Measurements from ENCODE around the gene PLCXD1.
A peak's percentile ranks its signal among the peaks of the same experiment; 100 is the strongest.
"Not testable (repeated sequence)": the region's sequence is repeated elsewhere in the genome, so short reads cannot be mapped to it uniquely, and the experiment has no call there.

The PLCXD1 gene

GRCh38 chrX:262381-262909, 18.7 kb upstream of the PLCXD1 start:
- DNase-seq (ENCODE audit: low read depth): no peak

DNA sequence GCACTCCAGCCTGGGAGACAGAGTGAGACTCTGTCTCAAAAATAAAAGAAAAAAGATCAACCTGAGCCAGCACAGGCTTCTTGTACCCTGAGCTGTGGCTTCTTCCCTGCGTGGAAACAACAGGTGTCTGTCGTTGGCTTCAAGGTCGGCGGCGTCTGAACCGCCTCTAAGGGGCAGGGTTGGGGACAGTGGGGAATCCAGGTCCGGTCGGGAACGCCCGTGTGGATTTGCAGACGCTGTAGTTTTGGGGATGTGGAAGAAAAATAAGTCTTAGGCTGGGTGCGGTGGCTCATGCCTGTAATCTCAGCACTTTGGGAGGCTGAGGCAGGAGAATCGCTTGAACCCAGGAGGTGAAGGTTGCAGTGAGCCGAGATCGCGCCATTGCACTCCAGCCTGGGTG, 17.2 kb upstream of the PLCXD1 start:
- DNase-seq (ENCODE audit: low read depth): not testable (repeated sequence)

- no peak for DNase-seq (ENCODE audit: low read depth)
Observed at GRCh38 chrX:264634-265455, 16.3 kb upstream of the PLCXD1 start.

DNA sequence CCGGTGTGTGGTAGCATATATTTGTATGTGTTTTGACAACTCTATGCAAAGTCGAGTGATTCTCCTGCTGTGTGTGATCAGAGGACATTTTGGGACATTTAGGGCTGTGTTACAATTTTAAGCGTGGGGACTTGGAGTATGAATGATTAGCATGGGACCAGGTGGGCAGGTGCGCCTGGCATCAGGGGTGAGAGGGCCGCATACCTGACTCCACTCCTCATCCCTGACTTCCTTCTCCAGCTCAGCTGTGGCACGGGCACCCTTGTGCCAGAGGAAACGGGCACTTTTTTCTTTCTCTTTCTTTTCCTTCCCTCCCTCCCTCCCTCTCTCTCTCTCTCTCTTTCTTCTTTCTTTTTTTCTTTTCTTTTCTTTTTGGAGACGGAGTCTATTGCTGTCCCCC, 15.7 kb upstream of the PLCXD1 start:
- DNase-seq (ENCODE audit: low read depth): no peak

- no peak for DNase-seq (ENCODE audit: low read depth)
Observed at GRCh38 chrX:267771-268261, 13.4 kb upstream of the PLCXD1 start.

DNA sequence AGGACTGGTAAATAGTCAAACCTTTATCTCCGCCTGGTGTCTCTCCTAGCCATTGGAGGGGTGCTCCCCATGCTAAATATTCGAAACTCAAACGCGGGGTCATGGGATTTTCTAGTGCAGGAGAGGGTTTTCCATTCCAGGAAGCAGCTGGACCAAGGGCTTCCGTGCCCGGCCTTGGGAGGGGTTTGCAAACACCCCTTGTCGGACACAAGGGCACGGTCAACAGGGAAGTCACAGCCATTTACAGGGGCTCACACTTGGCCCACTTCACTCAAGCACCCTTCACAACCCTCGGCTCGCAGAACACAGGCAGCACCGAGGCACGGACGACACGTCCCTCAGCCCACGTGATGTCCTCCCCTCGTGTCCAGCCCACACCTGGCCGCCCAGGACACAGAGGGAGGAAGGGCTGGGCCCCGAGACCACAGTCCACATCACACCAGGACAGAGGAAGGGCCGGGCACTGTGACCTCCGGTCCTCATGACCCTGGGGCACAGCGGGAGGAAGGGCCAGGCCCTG, 10.3 kb upstream of the PLCXD1 start:
- DNase-seq (ENCODE audit: low read depth): no peak

DNA sequence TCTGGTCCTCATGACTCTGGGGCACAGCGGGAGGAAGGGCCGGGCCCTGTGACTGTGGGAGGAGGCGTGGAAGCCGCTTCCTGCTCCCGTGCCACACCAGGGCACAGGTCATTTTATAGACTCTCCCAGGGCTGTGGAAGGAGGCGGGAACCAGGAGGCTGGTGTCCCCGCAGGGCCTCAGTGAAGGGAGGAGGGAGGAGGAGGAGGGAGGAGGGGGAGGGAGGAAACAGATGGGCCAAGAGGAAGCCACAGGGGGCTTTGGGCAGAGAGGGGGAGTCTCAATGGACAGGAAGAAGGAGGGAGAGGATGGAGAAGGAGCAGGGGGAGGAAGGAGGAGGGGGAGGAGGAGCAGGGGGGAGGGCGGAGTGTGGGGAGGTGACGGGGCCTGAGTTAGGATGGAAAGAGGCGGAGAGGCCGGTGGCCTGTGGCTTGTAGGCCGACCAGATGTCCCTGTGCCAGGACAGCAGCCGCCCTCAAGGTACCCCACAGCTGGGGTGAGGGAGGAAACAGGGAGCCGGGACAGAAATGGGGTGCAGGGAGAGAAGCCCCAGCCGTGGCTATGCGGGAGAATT, 6.2 kb upstream of the PLCXD1 start:
- DNase-seq (ENCODE audit: low read depth): no peak

DNA sequence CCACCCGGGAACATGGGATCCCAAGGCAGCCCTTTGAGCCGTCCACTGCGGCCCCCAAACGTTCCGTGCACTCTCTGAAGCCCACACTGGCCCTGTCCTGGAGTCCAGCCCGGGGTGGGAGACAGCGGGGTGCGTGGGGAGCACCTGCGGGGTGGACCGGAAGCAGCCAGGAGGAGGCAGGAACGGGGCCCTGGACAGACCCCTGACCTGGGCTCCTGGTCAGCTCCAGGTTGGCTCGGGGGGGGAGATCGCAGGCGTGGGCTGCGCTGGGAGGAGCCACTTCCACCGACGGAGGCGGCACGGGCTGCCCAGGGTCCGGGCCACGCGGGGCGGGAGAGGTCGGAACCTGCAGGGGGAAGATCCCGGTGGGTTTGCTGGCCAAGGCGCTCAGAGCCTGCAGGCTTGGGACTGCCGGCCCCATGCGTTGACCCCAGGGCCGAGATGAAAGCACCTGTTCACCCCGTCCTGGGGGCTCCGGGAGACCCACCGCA, 5.7 kb upstream of the PLCXD1 start:
- DNase-seq (ENCODE audit: low read depth): no peak

GRCh38 chrX:275967-276580, 5.1 kb upstream of the PLCXD1 start:
- peak; percentile 19 for DNase-seq (ENCODE audit: low read depth)

DNA sequence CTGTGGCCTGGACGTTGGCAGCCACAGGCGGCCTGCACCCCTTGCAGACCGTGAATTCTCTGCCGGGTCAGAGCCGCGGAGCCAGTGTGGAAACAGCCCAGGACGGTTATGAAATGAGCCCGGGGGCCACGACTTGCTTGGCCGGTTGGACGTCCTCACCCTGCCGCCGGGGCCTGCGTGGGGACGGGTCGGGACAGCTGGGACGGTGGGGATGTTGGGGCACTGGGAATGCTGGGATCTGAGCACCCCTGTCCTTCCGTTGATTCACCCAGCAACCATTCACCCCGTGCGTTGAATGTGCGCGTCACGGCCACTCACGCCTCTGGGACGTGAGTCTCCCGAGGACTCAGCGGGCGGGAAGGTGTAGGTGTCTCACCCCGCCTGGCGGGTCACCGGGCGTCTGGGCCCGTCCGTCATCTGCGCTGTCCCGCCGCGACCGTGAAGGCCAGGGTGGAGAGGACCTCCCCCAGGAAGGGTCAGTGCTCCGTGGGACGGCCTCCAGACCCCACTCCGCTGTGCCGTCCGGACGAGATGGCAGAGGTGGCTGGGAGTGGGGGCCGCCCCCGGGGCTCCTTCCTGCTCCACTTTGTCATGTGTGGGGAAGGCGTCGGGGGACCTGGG, 4.5 kb upstream of the PLCXD1 start:
- peak; percentile 21 for DNase-seq (ENCODE audit: low read depth)

- not testable (repeated sequence) for DNase-seq (ENCODE audit: low read depth)
Observed at GRCh38 chrX:279757-280604, 1.2 kb upstream of the PLCXD1 start.

GRCh38 chrX:280722-281121, 459 bp upstream of the PLCXD1 start:
- DNase-seq (ENCODE audit: low read depth): not testable (repeated sequence)

DNA sequence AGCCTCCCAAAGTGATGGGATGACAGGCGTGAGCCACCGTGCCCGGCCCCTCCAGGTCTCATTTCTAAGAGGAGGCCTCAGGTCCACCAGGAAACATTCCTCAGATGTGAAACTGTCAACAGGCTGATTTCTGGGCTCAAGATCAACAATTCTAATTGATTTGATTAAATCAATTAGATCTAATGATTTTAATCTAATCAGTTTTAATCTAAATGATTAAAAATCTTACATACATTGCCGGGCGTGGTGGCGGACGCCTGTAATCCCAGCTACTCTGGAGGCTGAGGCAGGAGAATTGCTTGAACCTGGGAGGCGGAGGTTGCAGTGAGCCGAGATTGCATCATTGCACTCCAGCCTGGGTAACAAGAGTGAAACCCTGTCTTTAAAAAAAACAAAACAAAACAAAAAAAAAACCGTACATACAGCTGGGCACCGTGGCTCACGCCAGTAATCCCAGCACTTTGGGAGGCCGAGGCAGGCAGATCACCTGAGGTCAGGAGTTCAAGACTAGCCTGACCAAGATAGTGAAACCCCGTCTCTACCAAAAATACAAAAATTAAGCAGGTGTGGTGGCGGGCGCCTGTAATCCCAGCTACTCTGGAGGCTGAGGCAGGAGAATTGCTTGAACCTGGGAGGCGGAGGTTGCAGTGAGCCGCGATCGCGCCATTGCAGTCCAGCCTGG, 960 bp downstream of the PLCXD1 start:
- DNase-seq (ENCODE audit: low read depth): not testable (repeated sequence)

- DNase-seq (ENCODE audit: low read depth): peak; percentile 63
Observed at GRCh38 chrX:283115-283845, 2.1 kb downstream of the PLCXD1 start.

DNA sequence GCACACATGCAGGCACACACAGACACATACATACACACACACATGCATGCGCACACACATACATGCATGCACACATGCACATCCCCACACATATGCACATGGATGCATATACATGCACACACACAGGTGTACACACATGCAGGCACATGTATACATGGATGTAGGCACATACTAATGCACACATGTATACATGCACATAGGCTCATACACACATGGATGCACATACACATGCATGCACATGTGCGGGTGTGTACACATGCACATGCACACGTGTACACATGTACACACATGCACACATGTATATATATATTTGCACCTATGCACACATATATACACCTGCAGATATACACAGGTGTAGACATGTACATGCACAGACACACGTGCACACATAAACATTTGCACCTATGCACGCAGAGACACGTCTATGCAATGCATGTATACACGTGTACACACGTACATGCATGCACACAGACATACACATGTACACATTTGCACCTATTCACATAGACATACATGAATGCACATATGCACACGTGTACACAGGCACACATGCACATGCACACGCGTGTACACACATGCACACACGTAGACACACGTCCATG, 4.0 kb downstream of the PLCXD1 start:
- DNase-seq (ENCODE audit: low read depth): no peak

DNA sequence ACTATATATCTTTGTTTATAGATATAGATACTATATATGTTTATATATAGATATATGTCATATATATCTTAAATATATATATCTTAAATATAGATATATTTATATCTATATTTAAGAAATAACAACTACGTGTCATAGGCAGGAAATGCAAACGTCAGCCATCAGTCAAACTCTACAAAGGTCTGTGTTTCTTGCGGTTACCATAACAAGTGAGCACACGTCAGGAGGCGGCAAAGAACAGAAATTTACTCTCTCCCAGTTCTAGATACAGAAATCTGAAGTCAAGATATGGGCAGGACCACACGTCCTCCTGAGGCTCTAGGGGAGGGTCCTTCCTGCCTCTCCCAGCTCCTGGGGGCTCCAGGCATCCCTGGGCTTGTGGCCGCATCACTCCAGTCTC, 6.5 kb downstream of the PLCXD1 start:
- DNase-seq (ENCODE audit: low read depth): no peak

DNA sequence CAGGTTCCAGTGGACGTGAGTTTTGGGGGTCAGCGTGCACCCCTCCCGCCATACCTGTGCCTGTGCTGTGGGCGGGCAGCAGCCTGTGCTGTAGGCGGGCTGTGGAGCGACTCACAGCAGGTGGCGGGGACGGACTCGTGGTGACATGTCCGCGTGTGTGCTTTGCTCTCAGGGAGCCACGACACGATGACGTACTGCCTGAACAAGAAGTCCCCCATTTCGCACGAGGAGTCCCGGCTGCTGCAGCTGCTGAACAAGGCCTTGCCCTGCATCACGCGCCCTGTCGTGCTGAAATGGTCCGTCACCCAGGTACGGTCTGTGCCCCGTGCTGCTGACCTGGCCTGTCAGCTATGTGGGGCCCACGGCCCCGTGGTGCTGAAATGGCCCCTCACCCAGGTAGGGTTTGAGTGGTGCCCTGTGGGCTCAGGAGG, 7.4 kb downstream of the PLCXD1 start:
- DNase-seq (ENCODE audit: low read depth): no peak

DNA sequence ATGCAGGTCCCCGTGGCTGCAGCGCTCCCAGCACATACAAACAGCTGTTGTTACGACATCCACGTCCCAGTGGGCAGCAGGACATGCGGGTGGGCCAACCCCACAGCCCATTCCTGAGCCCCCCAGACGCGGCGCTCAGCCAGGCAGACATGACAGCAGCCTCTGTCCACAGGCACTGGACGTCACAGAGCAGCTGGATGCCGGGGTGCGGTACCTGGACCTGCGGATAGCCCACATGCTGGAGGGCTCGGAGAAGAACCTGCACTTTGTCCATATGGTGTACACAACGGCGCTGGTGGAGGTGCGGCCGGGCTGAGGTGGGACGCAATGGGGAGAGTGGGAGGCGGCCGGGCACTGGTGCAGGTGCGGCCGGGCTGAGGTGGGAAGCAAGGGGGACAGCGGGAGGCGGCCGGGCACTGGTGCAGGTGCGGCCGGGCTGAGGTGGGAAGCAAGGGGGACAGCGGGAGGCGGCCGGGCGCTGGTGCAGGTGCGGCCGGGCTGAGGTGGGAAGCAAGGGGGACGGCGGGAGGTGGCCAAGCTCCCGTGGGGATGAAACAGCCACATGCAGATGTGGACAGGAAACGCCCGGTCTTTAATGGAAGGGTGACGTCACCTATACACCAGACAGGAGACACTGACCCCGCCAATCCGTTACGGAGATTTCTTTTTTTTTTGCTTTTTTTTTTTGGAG, 9.4 kb downstream of the PLCXD1 start:
- no peak for DNase-seq (ENCODE audit: low read depth)

DNA sequence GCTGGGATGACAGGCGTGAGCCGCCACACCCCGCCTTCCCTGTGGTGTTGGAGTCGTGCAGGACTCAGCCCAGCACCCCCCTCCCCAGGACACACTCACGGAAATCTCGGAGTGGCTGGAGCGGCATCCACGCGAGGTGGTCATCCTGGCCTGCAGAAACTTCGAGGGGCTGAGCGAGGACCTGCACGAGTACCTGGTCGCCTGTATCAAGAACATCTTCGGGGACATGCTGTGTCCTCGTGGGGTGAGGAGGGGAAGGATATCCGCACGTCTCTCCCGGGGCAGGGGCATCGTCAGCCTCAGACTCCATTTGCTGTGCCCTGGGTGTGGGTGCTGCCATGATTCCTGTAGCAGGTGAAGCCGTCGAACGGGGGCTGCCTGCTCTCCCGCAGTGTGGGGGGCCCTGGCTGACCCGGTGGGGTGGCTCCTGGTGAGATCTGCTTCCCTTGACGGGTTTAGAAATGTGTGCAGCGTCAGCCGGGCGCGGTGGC, 10.3 kb downstream of the PLCXD1 start:
- no peak for DNase-seq (ENCODE audit: low read depth)

All from GM04504 (cell line).